Motor neuron (in vitro differentiated cells): Measurements from ENCODE around the gene ENOX1. TPM values are rescaled to one million over a fixed set of nuclear protein-coding genes. Genes with fewer than 3 reads are reported as not detected.
"Not testable (repeated sequence)": the region's sequence is repeated elsewhere in the genome, so short reads cannot be mapped to it uniquely, and the experiment has no call there.

Source experiments
- ATAC-seq, 8 experiments: fragments of 200-7000 bp; cut with Tn5 transposase; replicated peaks in 6 of 8; 2 replicates each; pipeline ENCODE4 v1.8.0; 2021; ENCODE audit warnings: mild to moderate bottlenecking in 8 of 8, moderate library complexity in 8 of 8
- H3K27ac ChIP-seq, 2 donors: fragments of 250-450 bp; sonication (Bioruptor Pico); 2 replicates each; pipeline ENCODE4 v1.9.0; 2021; ENCODE audit warnings: antibody characterized with exemption in 2 of 2, mild to moderate bottlenecking in 2 of 2, moderate library complexity in 1 of 2
- H3K4me1 ChIP-seq, 2 donors: fragments of 250-450 bp; sonication (Bioruptor Pico); replicated peaks in 1 of 2; 2 replicates each; pipeline ENCODE4 v1.6.1; 2021; ENCODE audit warnings: antibody characterized with exemption in 2 of 2, mild to moderate bottlenecking in 2 of 2, moderate library complexity in 1 of 2
- H3K4me3 ChIP-seq, 5 donors: fragments of 250-450 bp; sonication (Bioruptor Pico); 2 replicates each; pipeline ENCODE4 v1.9.0; 2021; ENCODE audit warnings: antibody characterized with exemption in 5 of 5, mild to moderate bottlenecking in 5 of 5, moderate library complexity in 4 of 5
- WGBS, 10 experiments: fragments of 450-650 bp; shearing (Covaris generic); methylation state at CpG; one replicate each; pipeline ENCODE4 v1.0.0; 2022; 5-methylcytosine and 5-hydroxymethylcytosine counted together
- in situ Hi-C, 9 experiments: fragments of 400-800 bp; cut with MboI; loops; one replicate each; pipeline ENCODE4 v1.15.0; 2021; ENCODE audit warnings: low sequenced_read_pairs in 9 of 9, low pct_unique_long_range_greater_than_20kb in 2 of 9; ENCODE audit not compliant: unreplicated experiment in 9 of 9
- total RNA-seq, 8 experiments: library from RNA; unstranded; fragments of 300-600 nt; gene quantifications; 2 replicates each; pipeline versions ENCODE4 v1.2.3 to v1.2.4, GENCODE V29; 2022

Gene ENOX1
- total RNA-seq, result 10 to 100 TPM in 4 of 8 experiments, 1 to 10 TPM in 4; 5.6 to 19.0 (median 11.8) TPM

- peaks cover 15 to 31% of the 10 kb centered on the region in 2 donors for H3K4me1 ChIP-seq
- 0 to 15% (median 4%) methylated on average over 3 to 10 of the region's 93 CpGs; no CpG with 5 or more reads in 6 of the 10 experiments for WGBS, 10 experiments
- peak; percentile 52 to 80 (median 77) for ATAC-seq
- in situ Hi-C loops, result loop anchor here in 4 of 9 experiments (25.0 kb wide), 4 partner anchors 475 to 1200 kb away; no protein-coding TSS in a partner anchor
- peak within 1 kb of the TSS; percentile 54 to 81 (median 71) for H3K4me3 ChIP-seq
- H3K27ac ChIP-seq, result peak within 1 kb of the TSS; percentile 66 to 68
These were observed at the start of gene ENOX1 for GRCh38 chr13:43786766-43787517. ENOX1 (minus strand) TSS chr13:43786972.

GRCh38 chr13:43835701-43836100 lies 48.9 kb upstream of the ENOX1 start:
- H3K4me1 ChIP-seq, result no peaks in the 10 kb centered on the region
- no peak for ATAC-seq
- 74 to 100% (median 100%) methylated on average over 1 to 2 of the region's 2 CpGs for whole genome bisulfite sequencing, 10 experiments
- no peak overlapping the region for H3K27ac ChIP-seq
- in situ Hi-C loops, result no loop called here
- H3K4me3 ChIP-seq, result no peak overlapping the region

GRCh38 chr13:43831088-43831487 lies 44.3 kb upstream of the ENOX1 start:
- in situ Hi-C loops, result no loop called here
- Histone ChIP-seq H3K4me3 (no peak overlapping the region), H3K27ac (no peak overlapping the region), H3K4me1 (no peaks in the 10 kb centered on the region)
- 0 to 93% (median 64%) methylated on average over 1 to 2 of the region's 2 CpGs; no CpG with 5 or more reads in 1 of the 10 experiments for WGBS, 10 experiments
- ATAC-seq, result peak in 1 of 8 experiments; percentile 52

GRCh38 chr13:43830497-43830881 lies 43.7 kb upstream of the ENOX1 start:
- Histone ChIP-seq H3K4me1 (no peaks in the 10 kb centered on the region), H3K27ac (no peak overlapping the region), H3K4me3 (no peak overlapping the region)
- 10 to 100% (median 82%) methylated on average over 1 to 5 of the region's 5 CpGs for WGBS, 10 experiments
- in situ Hi-C loops, result no loop called here
- ATAC-seq, result peak in 1 of 8 experiments; percentile 84

- WGBS, 10 experiments, result 0 to 80% (median 60%) methylated on average over 1 of the region's 1 CpG; no CpG with 5 or more reads in 3 of the 10 experiments
- not testable (repeated sequence) for ATAC-seq, H3K27ac ChIP-seq, H3K4me1 ChIP-seq, H3K4me3 ChIP-seq
- in situ Hi-C loops, result loop anchor here in 1 of 9 experiments (25.0 kb wide), 1 partner anchor 737 kb away; no protein-coding TSS in a partner anchor
These were observed 37.9 kb upstream of the ENOX1 start for GRCh38 chr13:43824656-43825055.

- WGBS, 10 experiments, result 20 to 100% (median 56%) methylated on average over 1 of the region's 1 CpG; no CpG with 5 or more reads in 6 of the 10 experiments
- in situ Hi-C loops, result loop anchor here in 1 of 9 experiments (25.0 kb wide), 1 partner anchor 736 kb away; no protein-coding TSS in a partner anchor
- no peak overlapping the region for H3K27ac ChIP-seq
- no peak overlapping the region for H3K4me3 ChIP-seq
- ATAC-seq, result peak in 1 of 8 experiments; percentile 46
- H3K4me1 ChIP-seq, result no peaks in the 10 kb centered on the region
These were observed 36.2 kb upstream of the ENOX1 start for GRCh38 chr13:43822969-43823368.

GRCh38 chr13:43816401-43816889 lies 29.7 kb upstream of the ENOX1 start:
- WGBS, 10 experiments, result 72 to 94% (median 85%) methylated on average over 2 to 4 of the region's 4 CpGs; no CpG with 5 or more reads in 1 of the 10 experiments
- in situ Hi-C loops, result loop anchor here in 1 of 9 experiments (25.0 kb wide), 1 partner anchor 729 kb away; no protein-coding TSS in a partner anchor
- no peak overlapping the region for H3K4me3 ChIP-seq

GRCh38 chr13:43815204-43815603 lies 28.4 kb upstream of the ENOX1 start:
- peak in 6 of 8 experiments; percentile 29 to 99 (median 90) for ATAC-seq
- 17 to 100% (median 69%) methylated on average over 1 to 2 of the region's 2 CpGs; no CpG with 5 or more reads in 2 of the 10 experiments for WGBS, 10 experiments
- H3K4me1 ChIP-seq, result peaks cover 0 to 2% of the 10 kb centered on the region in 2 donors
- no peak overlapping the region for H3K27ac ChIP-seq
- in situ Hi-C loops, result loop anchor here in 1 of 9 experiments (25.0 kb wide), 1 partner anchor 728 kb away; no protein-coding TSS in a partner anchor
- H3K4me3 ChIP-seq, result no peak overlapping the region

More at GRCh38 chr13:43816401-43816889, 29.7 kb upstream of the ENOX1 start:
- ATAC-seq, result no peak
- Histone ChIP-seq H3K4me1 (peaks cover 0 to 2% of the 10 kb centered on the region in 2 donors), H3K27ac (no peak overlapping the region)

- in situ Hi-C loops, result loop anchor here in 1 of 9 experiments (25.0 kb wide), 1 partner anchor 721 kb away; no protein-coding TSS in a partner anchor
- H3K4me3 ChIP-seq, result no peak overlapping the region
- H3K4me1 ChIP-seq, result peaks cover 4 to 11% of the 10 kb centered on the region in 2 donors
- no peak for ATAC-seq
- no peak overlapping the region for H3K27ac ChIP-seq
These were observed 21.9 kb upstream of the ENOX1 start for GRCh38 chr13:43808676-43809075.

- ATAC-seq, result no peak
- 91 to 100% (median 94%) methylated on average over 1 to 6 of the region's 6 CpGs; no CpG with 5 or more reads in 2 of the 10 experiments for WGBS, 10 experiments
- H3K4me3 ChIP-seq, result no peak overlapping the region
- H3K27ac ChIP-seq, result no peak overlapping the region
- in situ Hi-C loops, result loop anchor here in 1 of 9 experiments (25.0 kb wide), 1 partner anchor 718 kb away; no protein-coding TSS in a partner anchor
- H3K4me1 ChIP-seq, result peaks cover 4 to 11% of the 10 kb centered on the region in 2 donors
These were observed 18.9 kb upstream of the ENOX1 start for GRCh38 chr13:43805681-43806128.

- 0 to 45% (median 29%) methylated on average over 1 to 3 of the region's 3 CpGs; no CpG with 5 or more reads in 3 of the 10 experiments for WGBS, 10 experiments
- peak; percentile 29 to 90 (median 68) for ATAC-seq
- no peak overlapping the region for H3K4me3 ChIP-seq
- no peak overlapping the region for H3K27ac ChIP-seq
- in situ Hi-C loops, result loop anchor here in 1 of 9 experiments (25.0 kb wide), 1 partner anchor 718 kb away; no protein-coding TSS in a partner anchor
- H3K4me1 ChIP-seq, result peaks cover 4 to 11% of the 10 kb centered on the region in 2 donors
These were observed 18.3 kb upstream of the ENOX1 start for GRCh38 chr13:43805071-43805468.

GRCh38 chr13:43804461-43805070 lies 17.8 kb upstream of the ENOX1 start:
- Histone ChIP-seq H3K4me3 (no peak overlapping the region), H3K4me1 (peaks cover 4 to 11% of the 10 kb centered on the region in 2 donors), H3K27ac (no peak overlapping the region)
- in situ Hi-C loops, result loop anchor here in 1 of 9 experiments (25.0 kb wide), 1 partner anchor 717 kb away; no protein-coding TSS in a partner anchor
- ATAC-seq, result peak; percentile 36 to 93 (median 70)
- 0 to 43% (median 17%) methylated on average over 3 to 5 of the region's 5 CpGs; no CpG with 5 or more reads in 1 of the 10 experiments for WGBS, 10 experiments
